Testis (tissue), 3 donors: Measurements from ENCODE around the gene GJA3. TPM values are rescaled to one million over a fixed set of nuclear protein-coding genes. Genes with fewer than 3 reads are reported as not detected.

ENCODE experiments used
- DNase-seq: peaks from one replicate; pipeline ENCODE4 v3.0.0-alpha.2; 2019
- H3K27ac ChIP-seq, 2 donors: fragments of 200-600 bp; sonication (generic); one replicate each; pipeline ENCODE4 v1.5.1; 2019
- H3K27me3 ChIP-seq: fragments of 200-600 bp; sonication (generic); one replicate; pipeline ENCODE4 v1.5.1; 2019
- H3K36me3 ChIP-seq: fragments of 200-600 bp; sonication (generic); one replicate; pipeline ENCODE4 v1.5.1; 2017; ENCODE audit warnings: low read depth; ENCODE audit errors: missing control alignments
- H3K4me1 ChIP-seq: fragments of 200-600 bp; sonication (generic); one replicate; pipeline ENCODE4 v1.5.1; 2019
- H3K4me3 ChIP-seq, 2 donors: fragments of 200-600 bp; sonication (generic); one replicate each; pipeline ENCODE4 v1.5.1; 2017 to 2019
- H3K9me3 ChIP-seq: fragments of 200-600 bp; sonication (generic); one replicate; pipeline ENCODE4 v1.5.1; 2017
- CTCF ChIP-seq, 3 experiments: fragments of 450-650 bp in 2 of 3; fragments of 200-600 bp in 1 of 3; sonication (generic) in 1 of 3; IDR thresholded peaks; one replicate each; pipeline ENCODE4 v1.5.1; 2016 to 2019; ENCODE audit warnings: antibody characterized with exemption in 3 of 3, mild to moderate bottlenecking in 2 of 3, moderate library complexity in 1 of 3
- POLR2A ChIP-seq: fragments of 450-650 bp; IDR thresholded peaks from one replicate; pipeline ENCODE4 v1.6.1; 2017; ENCODE audit warnings: antibody characterized with exemption, mild to moderate bottlenecking, moderate library complexity
- WGBS, 2 donors: methylation state at CpG; one replicate each; pipeline ENCODE4 v1.1.5; 2018; 5-methylcytosine and 5-hydroxymethylcytosine counted together
- intact Hi-C: fragments of 100-400 bp; cut with DNase I; formaldehyde crosslinking; loops from one replicate; pipeline ENCODE4 v1.15.1; 2023; ENCODE audit warnings: low total_unique reads
- polyA plus RNA-seq: library from polyadenylated mRNA; stranded (reverse); fragments of 350-450 nt; fragmentation: Illumina TruSeq; extraction: RNeasy Lipid Tissue Mini Kit (QIAGEN cat#74804); gene quantifications from one replicate; pipeline ENCODE4 v1.2.3, GENCODE V29; 2014; ENCODE audit warnings: low read depth, low replicate concordance; ENCODE audit not compliant: insufficient read depth
- total RNA-seq, 2 donors: library from RNA; depleted of rRNA; stranded (reverse); fragments of >200 nt; gene quantifications; one replicate each; pipeline ENCODE4 v1.2.3, GENCODE V29; 2016

The GJA3 gene
- total and polyA plus RNA-seq, 3 donors from 2014 or later, result 1.7 to 10.2 (median 5.0) TPM

- intact Hi-C loops, result no loop called here
- 53 to 55% methylated on average over 9 of the region's 9 CpGs for whole genome bisulfite sequencing, 2 donors
Measured at GRCh38 chr13:20102525-20103180, 58.2 kb downstream of the GJA3 start.

GRCh38 chr13:20101467-20102316 lies 59.2 kb downstream of the GJA3 start:
- no peaks in the 10 kb centered on the region for H3K36me3 ChIP-seq
- H3K4me3 ChIP-seq, result no peak overlapping the region
- DNase-seq, result no peak
- 59 to 61% methylated on average over 8 of the region's 8 CpGs for WGBS, 2 donors
- no peak overlapping the region for H3K27ac ChIP-seq
- H3K4me1 ChIP-seq, result no peaks in the 10 kb centered on the region
- no peaks in the 10 kb centered on the region for H3K27me3 ChIP-seq
- no peaks in the 10 kb centered on the region for H3K9me3 ChIP-seq
- TF ChIP-seq CTCF (IDR thresholded peaks at IDR 0.05) (no peak), POLR2A (no peak)
- intact Hi-C loops, result no loop called here

More at GRCh38 chr13:20102525-20103180, 58.2 kb downstream of the GJA3 start:
- Histone ChIP-seq H3K4me3 (no peak overlapping the region), H3K4me1 (no peaks in the 10 kb centered on the region), H3K27ac (no peak overlapping the region), H3K36me3 (no peaks in the 10 kb centered on the region), H3K27me3 (no peaks in the 10 kb centered on the region), H3K9me3 (no peaks in the 10 kb centered on the region)
- TF ChIP-seq CTCF (IDR thresholded peaks at IDR 0.05) (no peak), POLR2A (no peak)
- DNase-seq, result no peak

- TF ChIP-seq CTCF (IDR thresholded peaks at IDR 0.05) (no peak), POLR2A (no peak)
- no peaks in the 10 kb centered on the region for H3K36me3 ChIP-seq
- peaks cover 1% of the 10 kb centered on the region for H3K4me1 ChIP-seq
- H3K9me3 ChIP-seq, result no peaks in the 10 kb centered on the region
- intact Hi-C loops, result no loop called here
- DNase-seq, result no peak
- 61 to 67% methylated on average over 9 of the region's 9 CpGs for WGBS, 2 donors
- H3K27me3 ChIP-seq, result no peaks in the 10 kb centered on the region
- H3K27ac ChIP-seq, result no peak overlapping the region
- H3K4me3 ChIP-seq, result no peak overlapping the region
Measured at GRCh38 chr13:20099319-20099718, 61.5 kb downstream of the GJA3 start.

GRCh38 chr13:20093951-20094350 lies 66.9 kb downstream of the GJA3 start:
- Histone ChIP-seq H3K4me3 (no peak overlapping the region), H3K4me1 (peaks cover 4% of the 10 kb centered on the region), H3K27me3 (no peaks in the 10 kb centered on the region), H3K9me3 (no peaks in the 10 kb centered on the region), H3K36me3 (no peaks in the 10 kb centered on the region), H3K27ac (no peak overlapping the region)
- 35 to 44% methylated on average over 6 of the region's 6 CpGs for WGBS, 2 donors
- no peak for TF ChIP-seq CTCF (IDR thresholded peaks at IDR 0.05)
- no peak for TF ChIP-seq POLR2A
- intact Hi-C loops, result no loop called here
- DNase-seq, result no peak
